Activated naive CD8-positive, alpha-beta T cell treated with anti-CD3 and anti-CD28 coated beads, Interleukin-2, amount 10 ng/mL, durations not matched to agents 7 days and 5 days (primary cell): Measurements from ENCODE around the gene MCM5. TPM values are rescaled to one million over a fixed set of nuclear protein-coding genes. Genes with fewer than 3 reads are reported as not detected.

Experiments
- ATAC-seq: fragments of 150-1000 bp; cut with Tn5 transposase; one replicate; pipeline ENCODE4 v1.10.0; 2021; ENCODE audit warnings: low read depth, moderate library complexity
- POLR2A ChIA-PET: fragments of 350-600 bp; sonication (Branson Sonifier 250); formaldehyde crosslinking; loops from one replicate; lab custom pipeline; 2021; ENCODE audit warnings: antibody characterized with exemption; lab: Charles Lee
- DNase-seq: peaks from one replicate; pipeline ENCODE4 v3.0.0; 2021
- H3K27ac Mint-ChIP-seq: one replicate; pipeline ENCODE4 v1.8.0; 2022; ENCODE audit warnings: mild to moderate bottlenecking, mixed read lengths
- H3K27me3 Mint-ChIP-seq: one replicate; pipeline ENCODE4 v1.8.0; 2022; ENCODE audit warnings: mild to moderate bottlenecking, moderate library complexity, mixed read lengths
- H3K36me3 Mint-ChIP-seq: one replicate; pipeline ENCODE4 v1.8.0; 2021; ENCODE audit warnings: mild to moderate bottlenecking, mixed read lengths
- H3K4me1 Mint-ChIP-seq: one replicate; pipeline ENCODE4 v1.8.0; 2021; ENCODE audit warnings: mixed read lengths
- H3K4me3 Mint-ChIP-seq: one replicate; pipeline ENCODE4 v1.8.0; 2022; ENCODE audit warnings: mild to moderate bottlenecking, moderate library complexity, mixed read lengths
- H3K9me3 Mint-ChIP-seq: one replicate; pipeline ENCODE4 v1.8.0; 2021; ENCODE audit warnings: mixed read lengths
- total RNA-seq, 2 experiments: library from RNA; stranded (reverse); gene quantifications; one replicate each; pipeline ENCODE4 v1.2.3, GENCODE V29; 2021

Gene MCM5
- total RNA-seq, 2 experiments from 2014 or later: 194 to 221 TPM

GRCh38 chr22:35445933-35446332, 46.0 kb downstream of the MCM5 start:
- Mint-ChIP-seq H3K27me3 (no peaks in the 10 kb centered on the region), H3K27ac (no peak overlapping the region), H3K36me3 (peaks cover 9% of the 10 kb centered on the region), H3K4me3 (no peak overlapping the region), H3K9me3 (no peaks in the 10 kb centered on the region), H3K4me1 (peaks cover 6% of the 10 kb centered on the region)
- DNase-seq (no peak), ATAC-seq (no peak)
- POLR2A ChIA-PET: no interaction called here

- Mint-ChIP-seq H3K27me3 (no peaks in the 10 kb centered on the region), H3K27ac (no peak overlapping the region), H3K4me1 (peaks cover 6% of the 10 kb centered on the region), H3K36me3 (peaks cover 11% of the 10 kb centered on the region), H3K4me3 (no peak overlapping the region), H3K9me3 (no peaks in the 10 kb centered on the region)
- DNase-seq: no peak
- POLR2A ChIA-PET: no interaction called here
- no peak for ATAC-seq
These were observed 46.4 kb downstream of the MCM5 start for GRCh38 chr22:35446365-35446764.

GRCh38 chr22:35448523-35448922, 48.6 kb downstream of the MCM5 start:
- H3K27ac Mint-ChIP-seq: peak overlapping the region; percentile 50
- DNase-seq (no peak), ATAC-seq (no peak)
- no peaks in the 10 kb centered on the region for H3K27me3 Mint-ChIP-seq
- peaks cover 11% of the 10 kb centered on the region for H3K36me3 Mint-ChIP-seq
- POLR2A ChIA-PET: no interaction called here
- peaks cover 6% of the 10 kb centered on the region for H3K4me1 Mint-ChIP-seq
- H3K9me3 Mint-ChIP-seq: no peaks in the 10 kb centered on the region
- H3K4me3 Mint-ChIP-seq: no peak overlapping the region

- no peak overlapping the region for H3K27ac Mint-ChIP-seq
These were observed 50.1 kb downstream of the MCM5 start for GRCh38 chr22:35449829-35450689.

GRCh38 chr22:35450824-35451569, 51.1 kb downstream of the MCM5 start:
- Mint-ChIP-seq H3K36me3 (peaks cover 12% of the 10 kb centered on the region), H3K9me3 (no peaks in the 10 kb centered on the region), H3K27ac (no peak overlapping the region), H3K4me3 (no peak overlapping the region), H3K4me1 (peaks cover 3% of the 10 kb centered on the region), H3K27me3 (no peaks in the 10 kb centered on the region)
- ATAC-seq (no peak), DNase-seq (no peak)
- POLR2A ChIA-PET: no interaction called here

More at GRCh38 chr22:35449829-35450689, 50.1 kb downstream of the MCM5 start:
- POLR2A ChIA-PET: no interaction called here
- DNase-seq (no peak), ATAC-seq (no peak)
- Mint-ChIP-seq H3K4me1 (peaks cover 3% of the 10 kb centered on the region), H3K4me3 (no peak overlapping the region), H3K27me3 (no peaks in the 10 kb centered on the region), H3K36me3 (peaks cover 12% of the 10 kb centered on the region), H3K9me3 (no peaks in the 10 kb centered on the region)

- DNase-seq: no peak
- Mint-ChIP-seq H3K27me3 (no peaks in the 10 kb centered on the region), H3K9me3 (no peaks in the 10 kb centered on the region), H3K4me3 (no peak overlapping the region), H3K36me3 (peaks cover 12% of the 10 kb centered on the region), H3K4me1 (peaks cover 3% of the 10 kb centered on the region), H3K27ac (no peak overlapping the region)
- no peak for ATAC-seq
- POLR2A ChIA-PET: no interaction called here
These were observed 51.7 kb downstream of the MCM5 start for GRCh38 chr22:35451592-35451991.

- ATAC-seq (no peak), DNase-seq (no peak)
- POLR2A ChIA-PET: no interaction called here
- H3K4me3 Mint-ChIP-seq: no peak overlapping the region
- H3K36me3 Mint-ChIP-seq: peaks cover 12% of the 10 kb centered on the region
- no peak overlapping the region for H3K27ac Mint-ChIP-seq
- peaks cover 3% of the 10 kb centered on the region for H3K4me1 Mint-ChIP-seq
- no peaks in the 10 kb centered on the region for H3K9me3 Mint-ChIP-seq
- no peaks in the 10 kb centered on the region for H3K27me3 Mint-ChIP-seq
These were observed 52.4 kb downstream of the MCM5 start for GRCh38 chr22:35452351-35452781.

GRCh38 chr22:35452810-35453743, 53.1 kb downstream of the MCM5 start:
- H3K9me3 Mint-ChIP-seq: no peaks in the 10 kb centered on the region
- no peak for DNase-seq
- ATAC-seq: no peak
- peaks cover 9% of the 10 kb centered on the region for H3K36me3 Mint-ChIP-seq
- peaks cover under 1% of the 10 kb centered on the region for H3K4me1 Mint-ChIP-seq
- no peaks in the 10 kb centered on the region for H3K27me3 Mint-ChIP-seq
- no peak overlapping the region for H3K4me3 Mint-ChIP-seq
- POLR2A ChIA-PET: no interaction called here
- H3K27ac Mint-ChIP-seq: peak overlapping the region; percentile 17

GRCh38 chr22:35454416-35455054, 54.6 kb downstream of the MCM5 start:
- POLR2A ChIA-PET: no interaction called here
- no peaks in the 10 kb centered on the region for H3K27me3 Mint-ChIP-seq
- ATAC-seq: no peak

GRCh38 chr22:35455529-35455928, 55.6 kb downstream of the MCM5 start:
- H3K27ac Mint-ChIP-seq: no peak overlapping the region
- no peak overlapping the region for H3K4me3 Mint-ChIP-seq
- POLR2A ChIA-PET: no interaction called here
- no peaks in the 10 kb centered on the region for H3K4me1 Mint-ChIP-seq
- DNase-seq: no peak
- H3K36me3 Mint-ChIP-seq: peaks cover 8% of the 10 kb centered on the region
- ATAC-seq: no peak
- no peaks in the 10 kb centered on the region for H3K9me3 Mint-ChIP-seq
- no peaks in the 10 kb centered on the region for H3K27me3 Mint-ChIP-seq

More at GRCh38 chr22:35454416-35455054, 54.6 kb downstream of the MCM5 start:
- Mint-ChIP-seq H3K36me3 (peaks cover 6% of the 10 kb centered on the region), H3K4me3 (no peak overlapping the region), H3K27ac (no peak overlapping the region), H3K4me1 (no peaks in the 10 kb centered on the region), H3K9me3 (no peaks in the 10 kb centered on the region)
- no peak for DNase-seq

- POLR2A ChIA-PET: no interaction called here
- Mint-ChIP-seq H3K4me3 (no peak overlapping the region), H3K4me1 (no peaks in the 10 kb centered on the region), H3K36me3 (peaks cover 3% of the 10 kb centered on the region), H3K27ac (no peak overlapping the region), H3K9me3 (no peaks in the 10 kb centered on the region), H3K27me3 (no peaks in the 10 kb centered on the region)
- no peak for DNase-seq
- ATAC-seq: no peak
These were observed 56.8 kb downstream of the MCM5 start for GRCh38 chr22:35456757-35457156.

- POLR2A ChIA-PET: no interaction called here
- Mint-ChIP-seq H3K27me3 (no peaks in the 10 kb centered on the region), H3K36me3 (peaks cover 12% of the 10 kb centered on the region), H3K4me1 (no peaks in the 10 kb centered on the region), H3K9me3 (no peaks in the 10 kb centered on the region), H3K4me3 (no peak overlapping the region), H3K27ac (no peak overlapping the region)
- DNase-seq (no peak), ATAC-seq (no peak)
These were observed 58.0 kb downstream of the MCM5 start for GRCh38 chr22:35457729-35458546.
